Stimulated activated CD8-positive, alpha-beta memory T cell treated with anti-CD3 and anti-CD28 coated beads, Interleukin-4, amount 100 ng/mL, for 4 hours (primary cell): ENCODE data around the gene EBP.
A peak's percentile ranks its signal among the peaks of the same experiment; 100 is the strongest.

ENCODE experiments used
- DNase-seq, 2 donors: peaks; one replicate each; pipeline ENCODE4 v3.0.0-alpha.2; 2020; ENCODE audit warnings: low read depth in 2 of 2, low spot score in 1 of 2

Gene EBP

DNA sequence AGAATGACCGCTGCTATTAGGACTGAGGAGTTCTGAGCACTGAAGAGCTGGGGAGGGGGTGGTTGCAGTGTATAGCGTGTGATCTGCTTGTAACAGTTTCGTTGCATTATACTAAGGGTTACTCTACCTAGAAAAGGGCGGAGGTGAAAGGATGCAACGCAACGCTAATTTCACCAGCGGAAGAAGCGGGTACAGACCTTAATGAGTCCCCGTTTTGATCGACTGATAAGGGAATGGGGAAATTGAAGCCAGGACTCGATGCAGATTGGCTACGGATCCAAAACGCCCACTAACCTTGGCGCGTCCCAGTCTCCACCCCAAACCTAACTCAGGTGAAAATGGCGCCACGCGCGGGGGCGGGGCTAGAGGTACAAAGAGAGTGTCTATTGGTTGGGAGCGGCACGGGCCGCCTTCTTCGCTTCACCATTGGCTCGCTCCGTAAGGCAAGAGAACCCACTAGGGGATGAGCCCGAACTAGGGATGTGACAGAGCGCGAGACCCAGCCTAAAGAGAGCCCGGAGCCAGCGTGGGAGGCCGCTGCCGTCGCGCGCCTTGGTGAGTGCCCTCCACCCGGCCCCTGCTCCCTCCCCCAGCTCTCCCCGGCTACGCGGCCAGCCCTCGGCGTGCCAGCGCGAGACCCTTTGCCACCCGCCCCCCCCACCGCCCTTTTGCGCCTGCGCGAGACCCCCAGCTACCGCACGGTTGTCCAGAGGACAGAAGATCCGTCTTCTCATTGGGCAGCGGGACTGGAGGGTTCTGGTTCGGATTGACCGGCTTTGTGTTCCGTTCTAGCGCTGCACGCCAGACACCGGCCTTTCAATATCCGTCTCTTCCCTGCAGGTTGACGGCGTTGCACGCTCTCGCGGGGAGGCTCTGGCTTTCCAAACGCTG lies at the start of gene EBP:
TSS of gene EBP (plus strand) at position 456 of the 891 bp plus-strand sequence. CDS start 1,964 bp downstream, outside the sequence.
- DNase-seq: peak; percentile 83 to 85

DNA sequence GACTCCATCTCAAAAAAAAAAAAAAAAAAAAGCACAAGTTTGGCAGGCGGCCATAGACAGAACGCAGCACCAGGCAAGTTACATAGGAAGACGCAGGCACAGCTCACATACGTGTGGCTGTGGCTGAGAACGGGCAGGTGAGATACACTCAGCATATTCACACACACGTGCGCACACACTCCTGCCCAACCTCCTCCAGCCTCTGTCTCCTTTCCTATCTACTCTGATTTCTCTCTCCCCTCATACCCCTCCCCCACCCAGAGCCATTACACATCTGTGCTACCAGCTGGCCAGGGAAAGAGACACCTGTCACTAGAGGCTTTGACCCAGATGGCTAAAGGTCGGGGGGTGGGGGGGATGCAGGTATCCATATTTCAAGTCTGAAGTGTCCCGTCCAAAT lies 49.4 kb upstream of the EBP start:
- no peak for DNase-seq

GRCh38 chrX:48472851-48473703 lies 48.5 kb upstream of the EBP start:
- no peak for DNase-seq

- DNase-seq: no peak
Observed at GRCh38 chrX:48473704-48473990, 48.0 kb upstream of the EBP start.

DNA sequence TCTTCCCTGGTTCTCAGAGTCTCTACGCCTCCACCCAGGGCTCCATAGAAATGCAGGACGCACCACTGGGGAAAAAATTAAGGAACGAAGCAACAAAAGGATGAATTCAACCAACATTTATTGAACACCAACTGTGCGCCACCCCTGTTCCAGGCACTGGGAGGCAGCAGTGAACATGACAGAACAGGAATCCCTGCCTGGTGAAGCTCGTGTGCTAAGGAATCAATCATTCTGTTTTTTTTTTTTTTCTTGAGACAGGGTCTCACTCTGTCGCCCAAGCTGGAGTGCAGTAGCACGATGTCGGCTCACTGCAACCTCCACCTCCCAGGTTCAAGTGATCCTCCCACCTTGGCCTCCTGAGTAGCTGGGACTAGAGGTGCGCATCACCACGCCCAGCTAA lies 47.5 kb upstream of the EBP start:
- no peak for DNase-seq

GRCh38 chrX:48474581-48474980 lies 47.0 kb upstream of the EBP start:
- no peak for DNase-seq

DNA sequence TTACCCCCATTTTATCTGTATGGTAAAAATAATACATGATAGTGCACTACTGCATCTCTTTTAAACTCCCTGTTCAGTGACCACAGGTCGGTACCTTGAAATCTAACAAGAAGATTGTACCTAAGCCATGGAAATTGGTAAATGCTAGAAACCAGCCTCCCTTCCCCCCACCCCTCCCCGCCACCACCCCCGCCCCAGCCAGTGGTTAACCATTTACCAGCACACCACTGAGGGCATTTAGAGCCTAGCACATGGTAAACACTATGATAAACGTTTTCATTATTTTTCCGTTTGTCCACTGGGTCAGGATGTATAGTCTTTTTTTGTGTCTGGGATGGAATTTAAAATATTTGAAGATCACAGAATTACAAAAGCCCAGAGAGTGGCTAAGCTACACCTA lies 46.3 kb upstream of the EBP start:
- no peak for DNase-seq

GRCh38 chrX:48475774-48476577 lies 45.6 kb upstream of the EBP start, which contains the start of gene FTSJ1:
TSS of gene FTSJ1 (plus strand) at chrX:48476199. CDS start at chrX:48478048, 1,849 bp downstream.
- DNase-seq: peak; percentile 62 to 82

DNA sequence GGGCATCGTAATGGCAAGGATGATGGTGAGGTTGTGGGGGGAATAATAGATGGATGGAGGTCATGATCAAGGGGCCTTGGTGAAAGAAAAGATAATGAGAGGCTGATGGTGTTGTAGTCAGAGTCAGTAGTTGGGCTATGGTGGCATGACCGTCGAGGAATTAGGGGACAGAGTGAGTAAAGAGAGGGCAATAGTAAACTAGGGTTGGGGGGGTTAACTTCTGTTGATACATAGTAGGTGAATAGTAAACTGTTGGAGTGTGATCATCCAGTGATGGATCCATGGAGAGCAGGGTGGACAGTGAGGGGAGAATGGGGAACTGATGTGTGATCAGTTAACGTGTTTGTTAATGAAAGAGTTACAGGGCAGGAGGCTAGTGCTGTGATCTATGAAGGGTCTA lies 44.7 kb upstream of the EBP start:
- DNase-seq: no peak

DNA sequence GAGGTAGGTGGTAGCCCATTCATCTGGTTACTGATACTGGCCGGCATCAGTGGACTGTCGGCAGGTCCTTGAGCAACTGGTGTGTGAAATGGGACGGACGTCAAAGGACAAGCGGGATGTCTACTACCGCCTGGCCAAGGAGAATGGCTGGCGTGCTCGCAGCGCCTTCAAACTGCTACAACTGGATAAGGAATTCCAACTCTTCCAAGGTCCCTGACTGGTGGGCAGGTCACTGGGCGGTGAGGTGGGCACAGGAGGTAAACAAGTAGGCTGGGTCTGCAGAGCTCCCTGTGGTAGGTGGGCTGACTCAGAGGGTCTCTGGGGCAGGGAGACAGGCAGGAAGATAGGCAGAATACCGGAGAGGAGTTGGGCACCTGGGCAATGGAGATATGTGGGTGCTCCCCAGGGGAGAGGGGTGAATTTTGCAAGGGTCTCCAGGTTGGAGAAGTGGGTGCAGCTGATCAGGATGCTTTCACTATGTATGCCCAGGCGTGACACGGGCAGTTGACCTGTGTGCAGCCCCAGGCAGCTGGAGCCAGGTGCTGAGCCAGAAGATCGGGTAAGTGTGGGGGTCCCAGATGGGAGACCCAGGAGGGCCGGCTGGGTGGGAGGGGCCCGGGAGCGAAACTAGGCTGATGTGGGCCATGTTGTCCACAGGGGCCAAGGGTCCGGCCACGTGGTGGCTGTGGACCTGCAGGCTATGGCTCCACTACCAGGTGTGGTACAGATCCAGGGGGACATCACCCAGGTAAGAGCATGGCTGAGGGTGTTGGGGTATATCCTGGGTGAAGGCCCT lies 43.5 kb upstream of the EBP start:
- no peak for DNase-seq

DNA sequence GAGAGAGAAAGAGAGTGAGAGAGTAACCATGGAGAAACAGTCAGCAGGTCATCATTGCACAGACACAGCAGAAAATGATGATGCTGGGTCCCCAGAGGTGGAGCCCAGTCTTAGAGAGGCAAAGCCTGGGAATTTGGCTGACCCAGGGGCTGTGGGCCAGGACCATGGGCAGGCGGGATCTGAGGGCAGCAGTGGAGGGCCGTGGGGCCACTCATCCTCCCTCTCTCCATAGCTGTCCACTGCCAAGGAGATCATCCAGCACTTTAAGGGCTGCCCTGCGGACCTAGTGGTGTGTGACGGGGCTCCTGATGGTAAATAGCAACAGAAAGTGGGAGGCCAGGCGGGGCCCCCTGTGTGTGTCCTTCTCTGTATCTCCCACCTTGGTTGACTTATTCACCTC lies 42.8 kb upstream of the EBP start:
- DNase-seq: no peak

GRCh38 chrX:48480142-48480541 lies 41.5 kb upstream of the EBP start:
- no peak for DNase-seq

GRCh38 chrX:48480583-48480982 lies 41.0 kb upstream of the EBP start:
- no peak for DNase-seq

GRCh38 chrX:48482526-48482925 lies 39.1 kb upstream of the EBP start:
- no peak for DNase-seq

DNA sequence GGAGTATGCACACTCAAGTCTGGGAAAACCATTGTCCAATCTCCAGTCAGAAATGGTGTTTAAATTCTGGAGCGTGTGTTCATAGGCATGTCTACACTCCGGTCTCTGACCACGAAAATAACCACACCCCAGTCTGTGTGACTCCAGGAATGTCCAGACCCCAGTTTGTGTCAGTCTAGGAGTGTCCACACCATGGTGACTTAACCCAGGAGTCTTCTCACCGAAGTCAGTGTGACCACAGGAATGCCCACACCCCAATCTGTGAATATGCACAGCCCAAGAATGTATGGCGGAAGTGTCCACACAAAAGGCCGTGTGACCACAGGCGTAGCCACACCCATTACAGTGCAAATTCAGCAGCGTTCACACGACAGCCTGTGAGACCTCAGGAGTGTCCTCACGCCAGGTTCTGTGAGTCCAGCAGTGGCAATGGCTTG lies 34.2 kb upstream of the EBP start:
- no peak for DNase-seq

DNA sequence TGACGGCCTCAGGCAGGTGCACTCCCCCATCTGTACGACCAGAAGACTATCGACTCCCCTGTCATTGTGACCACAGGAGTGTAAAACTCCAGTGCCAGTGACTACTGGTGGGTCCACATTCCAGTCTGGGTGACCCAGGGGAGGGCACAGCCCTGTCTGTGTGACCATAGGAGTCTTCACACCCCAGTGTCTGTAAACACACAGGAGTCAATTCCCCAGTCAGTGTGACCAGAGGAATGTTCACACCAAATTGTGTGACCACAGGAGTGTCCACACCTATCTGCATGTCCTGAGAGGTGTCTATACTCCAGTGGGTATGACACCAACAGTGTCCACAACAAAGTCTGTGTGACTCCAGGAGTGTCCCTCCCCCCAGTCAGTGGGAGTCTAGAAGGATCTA lies 33.6 kb upstream of the EBP start:
- no peak for DNase-seq

GRCh38 chrX:48489296-48489695 lies 32.3 kb upstream of the EBP start:
- no peak for DNase-seq

- DNase-seq: no peak
Observed at GRCh38 chrX:48489892-48490291, 31.7 kb upstream of the EBP start.

- no peak for DNase-seq
Observed at GRCh38 chrX:48490661-48491060, 30.9 kb upstream of the EBP start.

- no peak for DNase-seq
Observed at GRCh38 chrX:48491809-48492208, 29.8 kb upstream of the EBP start.
